Embryonic facial prominence (tissue), 1 donor: ENCODE results near the gene FLT4.
A peak's percentile ranks its signal among the peaks of the same experiment; 100 is the strongest.

Experiments used
- DNase-seq: peaks from one replicate; pipeline ENCODE4 v3.0.0-alpha.2; 2016; ENCODE audit errors: extremely low spot score

The FLT4 gene

GRCh38 chr5:180592176-180592575, 57.2 kb downstream of the FLT4 start:
- DNase-seq = no peak

DNA sequence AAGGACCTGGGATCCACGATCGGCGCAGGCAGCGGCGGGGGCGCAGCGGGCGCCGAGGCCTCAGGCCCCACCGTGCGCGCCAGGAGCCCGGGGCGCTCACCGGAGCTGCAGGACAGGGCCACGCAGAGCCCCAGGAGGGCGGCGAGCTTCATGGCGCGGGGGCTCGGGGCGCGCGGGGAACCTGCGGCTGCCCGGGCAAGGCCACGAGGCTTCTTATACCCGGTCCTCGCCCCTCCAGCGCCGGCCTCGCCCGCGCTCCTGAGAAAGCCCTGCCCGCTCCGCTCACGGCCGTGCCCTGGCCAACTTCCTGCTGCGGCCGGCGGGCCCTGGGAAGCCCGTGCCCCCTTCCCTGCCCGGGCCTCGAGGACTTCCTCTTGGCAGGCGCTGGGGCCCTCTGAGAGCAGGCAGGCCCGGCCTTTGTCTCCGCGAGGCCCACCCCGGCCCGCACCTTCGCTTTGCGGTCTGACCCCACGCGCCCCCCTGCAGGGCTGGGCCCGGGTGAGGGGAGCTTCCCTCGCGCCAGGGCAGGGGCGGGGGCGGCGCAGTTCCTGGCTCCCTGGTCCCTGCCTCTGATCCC, 58.0 kb downstream of the FLT4 start, which contains the start of gene SCGB3A1:
Gene SCGB3A1, minus strand, starts transcription at position 189 of the 577 bp plus-strand sequence. Its CDS starts 37 bp downstream, at position 152.
- DNase-seq = no peak

DNA sequence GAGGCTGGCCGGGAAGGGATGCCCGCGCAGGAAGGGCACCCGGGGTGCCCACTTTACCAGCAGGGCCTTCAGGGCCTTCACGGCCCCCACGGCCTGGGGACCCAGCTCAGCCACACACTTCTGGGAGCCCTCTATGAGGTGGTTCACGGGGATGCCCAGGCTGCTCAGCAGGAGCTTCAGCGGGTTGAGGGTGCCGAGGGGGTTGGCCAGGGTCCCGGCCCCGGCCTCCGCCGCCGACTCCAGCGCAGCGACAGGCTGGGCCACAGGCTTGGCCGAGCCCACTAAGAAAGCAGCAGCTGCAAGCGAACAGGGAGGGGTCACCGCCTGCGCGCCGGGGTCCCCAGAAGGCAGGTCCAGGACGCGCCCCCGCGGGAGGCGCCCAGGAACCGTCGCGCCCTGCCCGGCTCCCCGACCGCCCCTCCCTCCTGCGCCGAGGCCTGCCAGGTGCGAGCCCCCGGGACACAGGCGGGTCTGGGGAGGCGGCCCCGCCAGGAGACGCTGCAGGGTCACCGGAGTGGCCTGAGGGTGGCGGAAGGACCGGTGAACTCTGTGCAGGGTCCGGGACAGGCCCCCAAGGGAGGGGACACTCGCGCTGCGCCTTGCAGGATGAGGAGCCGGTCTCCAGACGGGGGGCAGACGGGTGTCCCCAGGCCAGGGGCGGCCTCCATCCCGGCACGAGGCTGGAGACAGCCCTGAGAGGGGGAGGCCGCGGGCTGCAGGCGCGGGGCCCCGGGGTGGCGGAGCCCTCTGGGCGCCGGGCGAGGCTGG, 58.7 kb downstream of the FLT4 start:
- DNase-seq = no peak

GRCh38 chr5:180589771-180590542, 59.4 kb downstream of the FLT4 start:
- DNase-seq = peak; percentile 23

- DNase-seq = no peak
These were observed 62.5 kb downstream of the FLT4 start for GRCh38 chr5:180586870-180587269.

- no peak for DNase-seq
These were observed 63.2 kb downstream of the FLT4 start for GRCh38 chr5:180586204-180586603.

DNA sequence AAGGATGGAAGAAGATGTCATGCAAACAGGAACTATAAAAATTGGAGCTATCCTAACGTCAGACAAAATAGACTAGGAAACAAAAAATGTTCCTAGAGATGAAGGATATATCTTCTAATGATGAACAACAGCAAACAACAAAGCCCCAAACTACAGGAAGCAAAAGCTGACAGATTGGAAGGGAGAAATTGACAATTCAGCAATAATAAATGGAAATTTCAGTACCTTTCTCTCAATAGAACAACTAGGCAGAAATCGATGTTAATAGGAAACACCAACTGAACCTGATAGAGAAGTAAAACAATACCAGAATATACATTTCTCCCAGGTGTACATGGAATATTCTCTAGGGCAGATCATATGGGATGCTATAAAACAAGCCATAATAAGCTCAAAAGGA, 65.7 kb downstream of the FLT4 start:
- DNase-seq = no peak

- DNase-seq = no peak
These were observed 68.7 kb downstream of the FLT4 start for GRCh38 chr5:180580681-180581080.

GRCh38 chr5:180575571-180575970, 73.8 kb downstream of the FLT4 start:
- no peak for DNase-seq

DNA sequence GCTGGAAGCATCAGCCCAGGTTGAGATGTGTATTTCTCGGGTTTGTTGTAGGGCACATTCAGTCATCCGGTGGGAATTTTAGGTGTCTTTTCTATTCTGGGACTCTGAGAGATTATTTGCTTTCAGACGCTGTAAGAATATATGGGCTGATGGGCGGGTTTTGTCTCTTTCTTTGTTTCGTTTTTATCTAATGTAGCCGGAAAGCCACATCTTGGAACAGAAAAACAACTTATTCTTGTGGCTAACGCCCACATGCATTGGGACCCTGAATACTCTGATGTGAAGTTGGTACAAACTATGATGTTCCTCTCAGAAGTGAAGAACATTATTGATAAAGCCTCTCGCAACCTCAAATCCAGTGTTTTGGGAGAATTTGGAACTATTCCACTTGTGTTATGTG, 80.5 kb downstream of the FLT4 start:
- no peak for DNase-seq

GRCh38 chr5:180563994-180564393, 85.4 kb downstream of the FLT4 start:
- DNase-seq = no peak

DNA sequence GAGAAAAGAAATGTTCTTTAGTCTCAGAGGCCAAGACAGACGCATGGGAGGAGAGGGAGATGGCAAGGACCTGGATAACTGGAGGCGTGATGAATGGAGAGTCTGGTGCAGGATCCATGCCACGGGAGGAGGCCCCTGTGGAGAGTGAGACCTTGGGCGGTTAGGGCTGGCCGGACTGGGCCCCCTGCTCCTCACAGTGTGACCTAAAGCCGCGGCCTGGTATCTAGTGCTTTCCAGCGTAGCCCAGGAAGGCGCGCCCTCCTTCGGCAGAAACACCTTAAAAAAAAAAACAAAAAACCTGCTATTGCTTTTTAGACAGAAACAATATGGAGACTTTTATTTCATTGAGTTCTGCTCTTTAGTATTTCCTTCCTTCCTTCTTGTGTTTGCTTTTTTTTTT, 91.2 kb downstream of the FLT4 start:
- no peak for DNase-seq

- DNase-seq = no peak
These were observed 92.1 kb downstream of the FLT4 start for GRCh38 chr5:180557217-180557809.

GRCh38 chr5:180555168-180555921, 94.1 kb downstream of the FLT4 start:
- no peak for DNase-seq

- DNase-seq = no peak
These were observed 95.9 kb downstream of the FLT4 start for GRCh38 chr5:180553530-180553929.
